A673 (cell line): ENCODE results near the gene CHI3L2.

Experiments
- CTCF ChIP-seq: fragments of 300-800, 200-600 bp; sonication (generic); conservative IDR thresholded peaks from 2 replicates; pipeline ENCODE4 v1.5.1; 2017; ENCODE audit warnings: low read depth, mild to moderate bottlenecking, antibody characterized with exemption, low read length, moderate library complexity, mixed read lengths
- EZH2 ChIP-seq: fragments of 200-600 bp; sonication (generic); IDR thresholded peaks from 2 replicates; pipeline ENCODE4 v1.6.1; 2017; ENCODE audit warnings: borderline replicate concordance, low read depth, mild to moderate bottlenecking, mixed read lengths, antibody characterized with exemption, low read length; ENCODE audit not compliant: poor library complexity, severe bottlenecking

DNA sequence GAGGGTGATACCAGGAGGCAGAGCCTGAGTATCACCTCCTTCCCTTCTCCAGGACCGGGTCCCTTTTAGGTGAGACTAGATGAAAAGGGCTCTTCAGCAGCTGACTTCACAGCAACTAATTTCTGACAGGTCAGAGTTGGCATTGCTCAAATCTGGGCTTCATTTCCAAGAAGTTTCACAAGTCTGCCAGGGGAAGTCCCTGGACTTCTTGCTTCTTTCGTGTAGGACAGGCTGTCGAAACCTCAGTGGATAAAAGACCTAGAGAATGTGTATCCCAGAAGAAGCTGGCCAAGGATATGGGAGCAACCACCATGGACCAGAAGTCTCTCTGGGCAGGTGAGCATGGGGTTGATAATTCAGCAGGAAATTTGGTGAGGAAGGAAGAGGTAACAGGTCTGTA, at the start of gene CHI3L2:
- TF ChIP-seq CTCF (no peak), EZH2 (no peak)
